Measurements from ENCODE around the gene CNIH3. TPM values are rescaled to one million over a fixed set of nuclear protein-coding genes. Genes with fewer than 3 reads are reported as not detected.
"Not testable (repeated sequence)": the region's sequence is repeated elsewhere in the genome, so short reads cannot be mapped to it uniquely, and the experiment has no call there.

The CNIH3 gene
- total RNA-seq, 2 donors from 2014 or later, result 0.88 to 1.3 TPM

DNA sequence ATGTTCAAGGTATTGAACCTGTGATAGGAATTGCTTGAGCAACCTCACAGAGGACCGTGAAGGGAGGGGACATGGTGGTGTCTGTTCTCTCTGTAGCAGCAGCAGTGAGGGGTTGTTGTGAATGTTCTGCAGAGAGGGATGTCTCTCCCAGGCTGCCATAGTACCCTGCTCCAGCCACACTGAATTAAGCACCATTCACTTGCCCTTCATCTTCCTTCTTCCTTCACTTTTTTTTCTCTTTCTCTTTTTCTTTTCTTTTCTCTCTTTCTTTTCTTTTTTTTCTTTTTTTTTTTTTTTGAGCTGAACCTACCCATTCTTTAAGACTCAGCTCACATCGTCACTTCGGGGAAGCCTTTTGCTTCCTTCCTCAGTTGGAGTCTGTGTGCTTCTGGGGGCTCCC is 89.5 kb downstream of the CNIH3 start:
- intact Hi-C loops (cut with DNase I), result no loop called here
- DNase-seq (no peak), ATAC-seq (no peak)

- peak in 1 of 2 donors; percentile 67 for ATAC-seq
- intact Hi-C loops (cut with DNase I), result no loop called here
- DNase-seq, result no peak
Measured at GRCh38 chr1:224707843-224708725, 92.0 kb downstream of the CNIH3 start.

- ATAC-seq, result no peak
- intact Hi-C loops (cut with DNase I), result no loop called here
- no peak for DNase-seq
Measured at GRCh38 chr1:224710196-224710595, 94.1 kb downstream of the CNIH3 start.

DNA sequence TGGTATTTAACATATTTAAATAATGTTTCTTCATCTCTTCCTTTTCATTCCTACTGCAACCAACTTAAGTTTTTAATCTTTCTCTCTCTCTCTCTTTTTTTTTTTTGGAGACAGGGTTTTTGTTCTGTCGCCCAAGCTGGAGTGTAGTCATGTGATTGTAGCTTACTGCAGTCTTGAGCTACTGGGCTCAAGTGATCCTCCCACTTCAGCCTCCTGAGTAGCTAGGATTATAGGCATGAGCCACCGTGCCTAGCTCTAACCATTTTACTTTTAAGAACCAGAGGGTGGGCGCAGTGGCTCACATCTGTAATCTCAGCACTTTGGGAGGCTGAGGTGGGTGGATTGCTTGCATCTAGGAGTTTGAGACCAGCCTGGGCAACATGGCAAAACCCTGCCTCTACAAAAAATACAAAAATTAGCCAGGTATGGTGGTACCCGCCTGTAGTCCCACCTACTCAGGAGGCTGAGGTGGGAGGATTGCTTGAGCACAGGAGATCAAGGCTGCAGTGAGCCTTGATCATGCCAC is 95.2 kb downstream of the CNIH3 start:
- ATAC-seq; intact Hi-C loops (cut with DNase I); DNase-seq: not testable (repeated sequence)

GRCh38 chr1:224711876-224712275 is 95.8 kb downstream of the CNIH3 start:
- ATAC-seq (no peak), DNase-seq (no peak)
- intact Hi-C loops (cut with DNase I), result no loop called here

DNA sequence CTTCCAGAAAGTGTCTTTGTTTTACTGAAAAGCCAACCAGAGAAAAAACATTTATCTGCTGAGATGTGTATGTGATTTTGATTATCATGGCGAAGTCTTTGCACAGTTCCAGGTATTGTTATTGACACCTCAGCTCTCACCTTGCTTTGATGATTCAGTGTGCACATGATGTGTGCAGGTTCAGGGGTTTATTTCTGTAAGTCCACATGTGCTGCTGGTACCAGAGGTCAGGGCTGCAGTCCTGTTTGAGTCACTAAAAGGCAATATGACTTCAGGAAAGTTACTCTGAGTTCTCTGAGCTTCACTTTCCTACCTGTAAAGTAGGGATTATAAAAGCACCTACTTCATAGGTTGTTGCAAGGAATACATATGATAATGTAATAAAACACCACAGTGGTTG is 97.1 kb downstream of the CNIH3 start:
- DNase-seq (no peak), ATAC-seq (no peak)
- intact Hi-C loops (cut with DNase I), result no loop called here

- DNase-seq, result no peak
- intact Hi-C loops (cut with DNase I), result no loop called here
- ATAC-seq, result no peak
Measured at GRCh38 chr1:224714553-224714952, 98.4 kb downstream of the CNIH3 start.

DNA sequence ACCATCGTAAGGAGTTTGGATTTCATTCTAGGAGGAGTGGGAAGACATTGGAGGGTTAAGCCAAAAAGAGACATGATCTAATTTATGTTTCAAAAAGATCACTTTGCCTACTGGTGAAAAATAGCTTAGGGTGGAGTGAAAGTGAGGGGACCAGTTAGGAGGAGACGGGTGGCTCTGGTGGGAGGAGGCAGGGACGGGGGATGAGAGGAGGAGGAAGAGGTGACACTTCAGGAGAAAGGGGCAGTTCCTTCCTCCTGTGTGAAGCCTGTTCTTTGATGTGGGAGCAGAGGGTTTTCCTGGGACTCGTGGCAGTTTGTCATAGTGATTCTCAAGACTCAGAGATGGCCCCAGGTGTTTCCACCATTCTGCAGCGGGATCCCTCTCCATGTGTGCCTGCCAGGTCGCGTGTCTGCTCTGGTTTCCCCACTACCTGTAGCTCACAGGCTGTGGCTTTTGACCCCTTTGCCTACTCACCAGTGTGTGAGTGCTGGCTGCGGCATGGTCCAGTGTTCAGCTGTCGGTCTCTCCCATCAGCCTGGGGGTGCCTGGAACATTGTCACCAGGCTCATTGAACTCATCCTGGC is 102.4 kb downstream of the CNIH3 start:
- ATAC-seq (no peak), DNase-seq (no peak)
- intact Hi-C loops (cut with DNase I), result no loop called here

- intact Hi-C loops (cut with DNase I), result no loop called here
- DNase-seq (no peak), ATAC-seq (no peak)
Measured at GRCh38 chr1:224719716-224720115, 103.6 kb downstream of the CNIH3 start.

- no peak for DNase-seq
- ATAC-seq, result no peak
Measured at GRCh38 chr1:224720216-224720615, 104.1 kb downstream of the CNIH3 start.

GRCh38 chr1:224721000-224721399 is 104.9 kb downstream of the CNIH3 start:
- intact Hi-C loops (cut with DNase I), result no loop called here
- DNase-seq, result no peak
- ATAC-seq, result no peak

More at GRCh38 chr1:224720216-224720615, 104.1 kb downstream of the CNIH3 start:
- intact Hi-C loops (cut with DNase I), result no loop called here

GRCh38 chr1:224722838-224723237 is 106.7 kb downstream of the CNIH3 start:
- no peak for DNase-seq
- intact Hi-C loops (cut with DNase I), result no loop called here
- ATAC-seq, result no peak

GRCh38 chr1:224724566-224724965 is 108.4 kb downstream of the CNIH3 start:
- intact Hi-C loops (cut with DNase I), result no loop called here
- no peak for ATAC-seq
- DNase-seq, result no peak

DNA sequence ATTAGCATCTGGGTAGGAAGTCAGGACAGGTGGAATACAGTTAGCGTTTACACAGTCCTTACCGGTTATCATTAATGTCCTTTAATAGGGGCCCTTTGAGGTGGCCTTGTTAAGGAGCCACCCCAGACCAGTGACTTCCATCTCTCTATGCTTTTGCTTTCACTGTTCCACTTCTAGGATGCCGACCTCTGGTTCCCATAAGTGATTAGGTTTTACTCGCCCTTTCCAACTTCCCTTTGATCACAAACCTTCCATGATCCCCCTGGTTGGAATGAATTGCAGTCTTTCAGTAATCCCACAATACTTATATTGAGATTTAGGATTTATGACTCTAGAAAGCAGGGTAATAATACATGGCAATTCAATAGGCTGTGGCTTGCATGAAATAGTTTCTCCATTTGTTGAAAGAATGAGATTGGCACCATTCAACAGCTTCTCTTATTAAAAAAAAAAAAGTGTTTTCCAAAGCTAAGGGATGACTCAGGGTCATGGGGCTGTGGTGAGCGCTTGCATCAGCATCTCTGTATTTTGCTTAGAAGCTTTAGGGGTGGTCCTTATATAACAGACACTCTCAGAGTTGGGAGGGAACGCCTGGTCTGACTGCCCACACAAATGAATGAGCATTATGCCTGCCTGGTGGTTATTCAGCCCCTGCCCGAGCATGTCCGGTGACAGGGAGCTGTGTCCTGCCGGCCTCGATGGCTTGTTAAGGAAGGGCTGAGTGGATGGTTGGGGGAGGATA is 110.5 kb downstream of the CNIH3 start:
- intact Hi-C loops (cut with DNase I), result no loop called here
- DNase-seq (peak; percentile 29), ATAC-seq (peak; percentile 50 to 82)

GRCh38 chr1:224727351-224728289 is 111.5 kb downstream of the CNIH3 start:
- ATAC-seq (no peak), DNase-seq (no peak)
- intact Hi-C loops (cut with DNase I), result no loop called here

DNA sequence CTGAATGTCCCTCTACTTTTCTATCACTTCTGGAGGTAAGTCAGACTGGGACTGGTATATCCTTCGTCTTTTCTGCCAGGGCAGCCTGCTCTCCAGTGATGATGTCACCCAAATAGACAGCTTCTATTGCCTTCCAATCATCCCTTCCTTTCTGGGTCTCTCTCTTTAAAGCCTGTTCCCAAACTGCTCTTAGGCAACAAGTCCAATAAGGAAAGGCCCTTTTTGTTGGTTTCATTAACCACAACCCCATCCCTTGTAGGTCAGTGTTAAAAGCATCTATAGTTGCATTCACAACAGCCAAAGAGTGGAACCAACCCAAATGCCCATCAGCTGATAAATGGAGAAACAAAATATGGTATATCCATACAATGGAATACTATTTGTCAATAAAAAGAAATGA is 114.4 kb downstream of the CNIH3 start:
- ATAC-seq (no peak), DNase-seq (no peak)
- intact Hi-C loops (cut with DNase I), result no loop called here

DNA sequence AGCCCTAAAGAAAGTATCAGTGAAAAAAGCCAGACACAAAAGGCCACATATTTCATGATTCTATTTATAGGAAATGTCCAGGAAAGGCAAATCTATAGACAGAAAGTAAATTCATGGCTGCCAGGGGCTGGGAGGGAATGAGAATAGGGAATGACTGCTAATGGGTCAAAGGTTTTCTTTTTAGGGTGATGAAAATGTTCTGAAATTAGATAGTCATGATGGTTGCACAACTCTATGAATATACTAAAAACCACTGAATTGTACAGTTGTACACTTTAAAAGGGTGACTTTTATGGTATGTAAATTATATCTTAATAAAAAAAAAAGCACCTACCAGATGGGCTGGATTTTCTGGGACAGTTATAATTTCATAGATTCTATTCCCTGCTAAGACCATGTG is 114.8 kb downstream of the CNIH3 start:
- DNase-seq, result no peak
- intact Hi-C loops (cut with DNase I), result no loop called here
- no peak for ATAC-seq

DNA sequence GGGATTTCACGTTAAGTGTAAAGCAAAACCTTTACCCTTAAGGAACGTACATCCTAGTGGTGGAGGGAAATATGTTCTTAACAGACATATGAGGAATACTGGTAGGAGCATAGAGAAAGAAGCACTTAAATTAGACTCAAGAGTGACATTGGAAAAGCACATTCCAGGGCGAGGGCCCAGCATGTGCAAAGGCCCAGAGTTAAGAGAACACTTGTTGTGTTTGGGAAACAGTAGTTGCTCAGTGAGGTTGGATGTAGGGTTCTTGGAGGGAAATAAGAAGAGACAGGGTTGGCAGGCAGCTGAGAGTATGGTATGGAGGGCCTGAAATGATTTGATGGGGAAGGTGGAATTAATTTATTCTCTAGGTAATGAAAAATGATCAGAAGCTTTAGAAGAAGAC is 115.5 kb downstream of the CNIH3 start:
- intact Hi-C loops (cut with DNase I), result no loop called here
- no peak for ATAC-seq

More for the DNA sequence above, 115.5 kb downstream of the CNIH3 start:
- DNase-seq, result no peak

All from left cardiac atrium (tissue), 4 donors.